PC-3 (cell line): ENCODE data around the gene RAMP1. TPM values are rescaled to one million over a fixed set of nuclear protein-coding genes. Genes with fewer than 3 reads are reported as not detected.

Experiments used
- ATAC-seq: fragments of 200-7000 bp; cut with Tn5 transposase; 2 replicates; pipeline ENCODE4 v1.9.1; 2020; ENCODE audit warnings: mild to moderate bottlenecking, moderate library complexity
- BruUV-seq: library from RNA; stranded (reverse); fragments of 400-500 nt; replicated peaks from 2 replicates; lab custom pipeline; 2021; lab: Mats Ljungman, UMichigan
- CTCF ChIA-PET: fragments of 300-600 bp; sonication (Branson Sonifier 250); formaldehyde crosslinking; loops from one replicate; lab custom pipeline; 2022; ENCODE audit warnings: antibody characterized with exemption; lab: Charles Lee
- POLR2A ChIA-PET: fragments of 300-600 bp; sonication (Branson Sonifier 250); formaldehyde crosslinking; loops from one replicate; lab custom pipeline; 2022; ENCODE audit warnings: antibody characterized with exemption; ENCODE audit not compliant: unreplicated experiment; lab: Charles Lee
- DNase-seq: peaks from one replicate; pipeline ENCODE4 v3.0.0-alpha.2; 2015
- H2AFZ ChIP-seq: fragments of 300-600 bp; sonication (generic); 2 replicates; pipeline ENCODE4 v1.6.0; 2016; ENCODE audit warnings: antibody characterized with exemption, low read length
- H3F3A ChIP-seq: fragments of 300-600 bp; sonication (generic); one replicate; pipeline ENCODE4 v1.6.0; 2017; ENCODE audit warnings: antibody characterized with exemption, low read length, control low read depth, mild to moderate bottlenecking; ENCODE audit not compliant: unreplicated experiment
- H3K27ac ChIP-seq: fragments of 300-600 bp; sonication (generic); 2 replicates; pipeline ENCODE4 v1.5.1; 2016; ENCODE audit warnings: mild to moderate bottlenecking, low read length
- H3K27me3 ChIP-seq: fragments of 300-600 bp; sonication (generic); 2 replicates; pipeline ENCODE4 v1.6.1; 2016; ENCODE audit warnings: low read length, mixed read lengths
- H3K36me3 ChIP-seq: fragments of 300-600 bp; sonication (generic); 2 replicates; pipeline ENCODE4 v1.6.1; 2016; ENCODE audit warnings: low read depth, mixed run types, low read length, mixed read lengths
- H3K4me1 ChIP-seq: fragments of 300-600 bp; sonication (generic); 2 replicates; pipeline ENCODE4 v1.5.1; 2016; ENCODE audit warnings: low read length; ENCODE audit not compliant: insufficient read depth
- H3K4me2 ChIP-seq: fragments of 300-600 bp; sonication (generic); 2 replicates; pipeline ENCODE4 v1.6.0; 2016; ENCODE audit warnings: low read length
- H3K4me3 ChIP-seq: fragments of 300-600 bp; sonication (generic); 2 replicates; pipeline ENCODE4 v1.5.1; 2016; ENCODE audit warnings: mild to moderate bottlenecking, low read length, mixed read lengths
- H3K79me2 ChIP-seq: fragments of 300-600 bp; sonication (generic); 2 replicates; pipeline ENCODE4 v1.6.1; 2017; ENCODE audit warnings: low read length, mixed read lengths
- H3K9ac ChIP-seq: fragments of 300-600 bp; sonication (generic); 2 replicates; pipeline ENCODE4 v1.6.0; 2016; ENCODE audit warnings: mild to moderate bottlenecking, low read length
- H3K9me2 ChIP-seq: fragments of 300-600 bp; sonication (generic); replicated peaks from 2 replicates; pipeline ENCODE4 v1.6.1; 2016; ENCODE audit warnings: mixed run types, low read length, mixed read lengths
- H3K9me3 ChIP-seq: fragments of 300-600 bp; sonication (generic); 2 replicates; pipeline ENCODE4 v1.6.1; 2016; ENCODE audit warnings: low read length, mixed read lengths
- H4K20me1 ChIP-seq: fragments of 300-600 bp; sonication (generic); 2 replicates; pipeline ENCODE4 v1.6.1; 2016; ENCODE audit warnings: low read length, mixed read lengths
- EZH2 ChIP-seq: fragments of 300-600 bp; sonication (generic); IDR thresholded peaks from one replicate; pipeline ENCODE4 v1.6.1; 2017; ENCODE audit warnings: antibody characterized with exemption, mild to moderate bottlenecking, low read length; ENCODE audit not compliant: unreplicated experiment
- EZH2phosphoT487 ChIP-seq: fragments of 300-600 bp; sonication (generic); IDR thresholded peaks from 2 replicates; pipeline ENCODE4 v1.6.1; 2018; ENCODE audit warnings: mild to moderate bottlenecking, antibody characterized with exemption, low read length, borderline replicate concordance
- intact Hi-C: fragments of 100-400 bp; cut with micrococcal nuclease; formaldehyde crosslinking; loops from 2 replicates; pipeline ENCODE4 v1.9.0; 2023
- total RNA-seq: library from RNA; depleted of rRNA; stranded (reverse); fragments of >200 nt; gene quantifications from 2 replicates; pipeline ENCODE4 v1.2.3, GENCODE V29; 2014
- TF ChIP-seq, protein P1 (sequence below): fragments of 300-600 bp; sonication (generic); conservative IDR thresholded peaks from 2 replicates; pipeline ENCODE4 v1.5.1; 2017; ENCODE audit warnings: antibody characterized with exemption, low read depth, mild to moderate bottlenecking, low read length

RAMP1 gene
- total RNA-seq, 1 experiment from 2014 or later, result 210 TPM

DNA sequence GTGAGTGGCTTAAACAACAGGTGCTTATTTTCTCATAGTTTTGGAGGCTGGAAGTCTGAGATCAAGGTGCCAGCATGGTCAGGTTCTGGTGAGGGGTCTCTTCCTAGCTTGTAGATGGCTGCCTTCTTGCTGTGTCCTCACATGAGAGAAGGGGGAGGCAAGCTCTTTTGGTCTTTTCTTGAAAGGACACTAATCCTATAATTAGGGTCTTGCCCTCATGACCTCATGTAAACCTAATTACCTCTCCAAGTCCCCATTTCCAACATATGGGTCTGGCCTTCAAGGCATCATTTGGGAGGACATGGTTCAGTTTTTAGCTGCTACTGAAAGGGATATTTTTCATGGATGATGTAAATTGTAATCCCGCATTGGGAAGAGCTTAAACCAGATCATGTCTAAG is 42.9 kb upstream of the RAMP1 start:
- no TSS peak for BruUV-seq
- Histone ChIP-seq H3K27me3 (0 out of 2 replicates have a peak, but pooled peaks cover 3% of the 10 kb centered on the region), H3K4me3 (no peak overlapping the region), H3K4me2 (no peak overlapping the region), H3K36me3 (no peaks in the 10 kb centered on the region), H3K27ac (no peak overlapping the region), H4K20me1 (no peaks in the 10 kb centered on the region), H3K9me3 (no peaks in the 10 kb centered on the region), H2AFZ (no peak overlapping the region), H3K9ac (no peak overlapping the region), H3F3A (no peaks in the 10 kb centered on the region), H3K9me2 (no peaks in the 10 kb centered on the region), H3K4me1 (peaks cover 16% of the 10 kb centered on the region), H3K79me2 (no peaks in the 10 kb centered on the region)
- intact Hi-C loops, result no loop called here
- ChIA-PET POLR2A (no interaction called here), CTCF (no interaction called here)
- no peak for DNase-seq
- TF ChIP-seq EZH2 (no peak), EZH2phosphoT487 (no peak)
- TF ChIP-seq, protein P1, sequence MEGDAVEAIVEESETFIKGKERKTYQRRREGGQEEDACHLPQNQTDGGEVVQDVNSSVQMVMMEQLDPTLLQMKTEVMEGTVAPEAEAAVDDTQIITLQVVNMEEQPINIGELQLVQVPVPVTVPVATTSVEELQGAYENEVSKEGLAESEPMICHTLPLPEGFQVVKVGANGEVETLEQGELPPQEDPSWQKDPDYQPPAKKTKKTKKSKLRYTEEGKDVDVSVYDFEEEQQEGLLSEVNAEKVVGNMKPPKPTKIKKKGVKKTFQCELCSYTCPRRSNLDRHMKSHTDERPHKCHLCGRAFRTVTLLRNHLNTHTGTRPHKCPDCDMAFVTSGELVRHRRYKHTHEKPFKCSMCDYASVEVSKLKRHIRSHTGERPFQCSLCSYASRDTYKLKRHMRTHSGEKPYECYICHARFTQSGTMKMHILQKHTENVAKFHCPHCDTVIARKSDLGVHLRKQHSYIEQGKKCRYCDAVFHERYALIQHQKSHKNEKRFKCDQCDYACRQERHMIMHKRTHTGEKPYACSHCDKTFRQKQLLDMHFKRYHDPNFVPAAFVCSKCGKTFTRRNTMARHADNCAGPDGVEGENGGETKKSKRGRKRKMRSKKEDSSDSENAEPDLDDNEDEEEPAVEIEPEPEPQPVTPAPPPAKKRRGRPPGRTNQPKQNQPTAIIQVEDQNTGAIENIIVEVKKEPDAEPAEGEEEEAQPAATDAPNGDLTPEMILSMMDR, result no peak
- ATAC-seq, result no peak

DNA sequence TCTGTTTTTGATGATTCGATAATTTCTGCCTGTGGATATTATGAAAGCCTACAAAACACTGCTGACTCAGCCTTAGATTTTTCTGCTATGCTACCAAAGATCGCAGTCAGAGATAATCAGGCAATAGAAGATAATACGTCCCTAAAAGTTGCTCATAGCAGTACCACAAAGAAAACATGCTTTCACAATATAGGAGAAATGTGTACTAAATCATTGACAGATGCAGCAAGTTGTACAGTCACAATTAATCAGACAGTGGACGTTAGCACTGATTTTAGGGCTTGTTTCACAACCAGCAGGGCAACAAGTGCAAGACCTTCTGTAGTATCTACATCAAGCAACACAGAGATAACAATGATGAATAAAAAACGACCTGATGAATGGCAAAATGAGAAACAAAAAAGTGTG is 41.4 kb upstream of the RAMP1 start:
- intact Hi-C loops, result no loop called here
- Histone ChIP-seq H3K4me1 (peaks cover 16% of the 10 kb centered on the region), H3K4me3 (no peak overlapping the region), H3K79me2 (no peaks in the 10 kb centered on the region), H3K4me2 (peak overlapping the region; percentile 19), H3K36me3 (no peaks in the 10 kb centered on the region), H3K27me3 (0 out of 2 replicates have a peak, but pooled peaks cover 2% of the 10 kb centered on the region), H4K20me1 (no peaks in the 10 kb centered on the region), H2AFZ (no peak overlapping the region), H3K9me3 (no peaks in the 10 kb centered on the region), H3K9me2 (no peaks in the 10 kb centered on the region), H3K9ac (no peak overlapping the region), H3F3A (no peaks in the 10 kb centered on the region), H3K27ac (no peak overlapping the region)
- ChIA-PET POLR2A (no interaction called here), CTCF (no interaction called here)
- TF ChIP-seq, protein P1, result no peak
- TF ChIP-seq EZH2phosphoT487 (no peak), EZH2 (no peak)
- DNase-seq (peak; percentile 70), ATAC-seq (peak; percentile 42)
- BruUV-seq, result no TSS peak

DNA sequence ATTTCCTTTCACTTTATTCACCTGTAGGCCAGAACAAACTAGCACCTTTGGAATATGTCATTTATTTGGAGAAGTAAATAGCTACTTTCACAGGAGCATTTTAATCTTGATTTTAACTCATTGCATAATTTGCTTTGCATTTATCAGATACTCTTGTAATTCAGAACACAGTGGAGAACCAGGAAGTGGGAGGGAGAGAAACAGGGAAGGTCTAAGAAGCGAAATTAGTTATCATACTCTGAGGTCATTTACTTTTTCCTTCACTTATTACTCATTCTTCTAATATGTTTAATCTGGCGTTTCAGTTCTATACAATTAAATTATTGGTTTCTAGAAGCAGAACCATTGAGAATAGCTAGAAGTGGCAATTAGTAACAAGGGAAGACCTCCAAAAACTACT is 40.2 kb upstream of the RAMP1 start:
- Histone ChIP-seq H3F3A (no peaks in the 10 kb centered on the region), H3K36me3 (no peaks in the 10 kb centered on the region), H2AFZ (no peak overlapping the region), H3K4me3 (no peak overlapping the region), H3K9me2 (no peaks in the 10 kb centered on the region), H3K4me2 (no peak overlapping the region), H3K27me3 (no peaks in the 10 kb centered on the region), H3K79me2 (no peaks in the 10 kb centered on the region), H3K9me3 (no peaks in the 10 kb centered on the region), H4K20me1 (no peaks in the 10 kb centered on the region), H3K9ac (no peak overlapping the region), H3K4me1 (peaks cover 16% of the 10 kb centered on the region), H3K27ac (no peak overlapping the region)
- TF ChIP-seq EZH2phosphoT487, result no peak
- TF ChIP-seq, protein P1, result no peak
- TF ChIP-seq EZH2, result no peak
- intact Hi-C loops, result no loop called here
- no TSS peak for BruUV-seq
- ChIA-PET CTCF (no interaction called here), POLR2A (interaction anchor here (0.6 kb wide), 1 partner anchor 54 kb away, joined by 6 read pairs; no protein-coding TSS in a partner anchor)
- DNase-seq (no peak), ATAC-seq (no peak)
